Ovary (tissue), 9 donors: ENCODE measurements around the gene TLE4. TPM values are rescaled to one million over a fixed set of nuclear protein-coding genes. Genes with fewer than 3 reads are reported as not detected.

Experiments
- DNase-seq, 5 donors: peaks; one replicate each; pipeline ENCODE4 v3.0.0-alpha.2; 2019 to 2020
- H3K27ac ChIP-seq, 2 donors: fragments of 200-600 bp; one replicate each; pipeline versions ENCODE4 v1.5.1 to v1.8.0; 2019 to 2022
- H3K27me3 ChIP-seq: fragments of 200-600 bp; one replicate; pipeline ENCODE4 v1.8.0; 2022
- H3K36me3 ChIP-seq: fragments of 200-600 bp; sonication (generic); one replicate; pipeline ENCODE4 v1.5.1; 2019
- H3K4me1 ChIP-seq: one replicate; pipeline ENCODE4 v1.8.1; 2013; ENCODE audit warnings: mild to moderate bottlenecking, moderate library complexity; ENCODE audit not compliant: insufficient read depth
- H3K4me3 ChIP-seq: fragments of 200-600 bp; sonication (generic); one replicate; pipeline ENCODE4 v1.5.1; 2017
- H3K9me3 ChIP-seq, 2 donors: fragments of 200-600 bp in 1 of 2; sonication (generic) in 1 of 2; one replicate each; pipeline versions ENCODE4 v1.5.1 to v1.8.1; 2013 to 2019; ENCODE audit warnings: mild to moderate bottlenecking in 1 of 2, moderate library complexity in 1 of 2
- CTCF ChIP-seq, 3 donors: fragments of 450-650 bp in 2 of 3; fragments of 200-600 bp in 1 of 3; IDR thresholded peaks; one replicate each; pipeline versions ENCODE4 v1.5.1 to v1.8.0; 2016 to 2022; ENCODE audit warnings: antibody characterized with exemption in 3 of 3, mild to moderate bottlenecking in 1 of 3
- EP300 ChIP-seq: sonication (generic); formaldehyde crosslinking; IDR thresholded peaks from one replicate; pipeline ENCODE4 v1.6.1; 2017; ENCODE audit warnings: antibody characterized with exemption
- POLR2A ChIP-seq: fragments of 450-650 bp; IDR thresholded peaks from one replicate; pipeline ENCODE4 v1.6.1; 2017; ENCODE audit warnings: antibody characterized with exemption, mild to moderate bottlenecking, moderate library complexity
- WGBS, 3 donors: extraction: QIAGEN DNeasy Blood & Tissue Kit in 1 of 3; methylation state at CpG; one replicate each; pipeline versions ENCODE4 v1.1.5 to v1.1.7; 2013 to 2017; 5-methylcytosine and 5-hydroxymethylcytosine counted together
- intact Hi-C, 4 donors: fragments of 100-400 bp; cut with DNase I; formaldehyde crosslinking; loops; one replicate each; pipeline versions ENCODE4 v1.11.0 to v1.15.1; 2022 to 2023
- polyA plus RNA-seq, 2 donors: library from polyadenylated mRNA; stranded (reverse); fragments of 200-250 nt in 1 of 2; fragments of 350-450 nt in 1 of 2; fragmentation: Illumina TruSeq in 1 of 2; extraction: RNeasy Lipid Tissue Mini Kit (QIAGEN cat#74804) in 1 of 2; gene quantifications; one replicate each; pipeline ENCODE4 v1.2.3, GENCODE V29; 2013 to 2014
- total RNA-seq, 7 donors: library from RNA; depleted of rRNA in 2 of 7; stranded (reverse); fragments of >200 nt in 2 of 7; fragmentation: NEBNext Ultra II Directional in 3 of 7; extraction: Animal tissue kit (Norgen Biotek cat#: 25700) in 3 of 7; gene quantifications; one replicate each; pipeline versions ENCODE4 v1.1.0 to v1.2.4, GENCODE V29; 2016 to 2023
- donor health status: DM: no; HTN: no; CAD: no; lungs with moderate emphysema.
- donor health status: DM: no; HTN: no; CAD: no.
- donor health status: Bipolar disorder and iron deficiency.
- donor health status: DM: yes; HTN: yes; CAD: no.
- donor health status: DM: no; HTN: no; CAD: no.
- donor health status: DM: yes; HTN: yes; CAD: no.

The TLE4 gene
- total and polyA plus RNA-seq, 9 donors: 34.6 to 67.5 (median 54.6) TPM

GRCh38 chr9:79661886-79662536 is 90.2 kb downstream of the TLE4 start:
- DNase-seq: no peak
- no peaks in the 10 kb centered on the region for H3K27me3 ChIP-seq
- peaks cover 12% of the 10 kb centered on the region for H3K4me1 ChIP-seq
- H3K4me3 ChIP-seq: no peak overlapping the region
- H3K27ac ChIP-seq: no peak overlapping the region
- H3K9me3 ChIP-seq: no peaks in the 10 kb centered on the region
- WGBS, 3 donors: 75 to 79% (median 77%) methylated on average over 5 of the region's 5 CpGs
- H3K36me3 ChIP-seq: no peaks in the 10 kb centered on the region
- TF ChIP-seq EP300 (no peak), POLR2A (no peak)
- intact Hi-C loops: no loop called here

- H3K27ac ChIP-seq: no peak overlapping the region
- no peak overlapping the region for H3K4me3 ChIP-seq
- DNase-seq: no peak
- 38 to 51% (median 45%) methylated on average over 6 of the region's 6 CpGs for WGBS, 3 donors
- H3K9me3 ChIP-seq: no peaks in the 10 kb centered on the region
- H3K36me3 ChIP-seq: no peaks in the 10 kb centered on the region
- intact Hi-C loops: no loop called here
- peaks cover 14% of the 10 kb centered on the region for H3K4me1 ChIP-seq
- TF ChIP-seq POLR2A: no peak
- no peak for TF ChIP-seq EP300
- TF ChIP-seq CTCF (IDR thresholded peaks at IDR 0.05): no peak
- H3K27me3 ChIP-seq: no peaks in the 10 kb centered on the region
These were observed 90.8 kb downstream of the TLE4 start for GRCh38 chr9:79662537-79662956.

GRCh38 chr9:79663300-79663699 is 91.5 kb downstream of the TLE4 start:
- no peaks in the 10 kb centered on the region for H3K36me3 ChIP-seq
- H3K9me3 ChIP-seq: no peaks in the 10 kb centered on the region
- peaks cover 20% of the 10 kb centered on the region for H3K4me1 ChIP-seq
- 66 to 82% (median 69%) methylated on average over 6 of the region's 6 CpGs for WGBS, 3 donors
- DNase-seq: no peak
- no peak overlapping the region for H3K27ac ChIP-seq
- no peaks in the 10 kb centered on the region for H3K27me3 ChIP-seq
- no peak overlapping the region for H3K4me3 ChIP-seq
- TF ChIP-seq EP300 (no peak), CTCF (IDR thresholded peaks at IDR 0.05) (no peak), POLR2A (no peak)
- intact Hi-C loops: no loop called here

GRCh38 chr9:79663878-79664277 is 92.1 kb downstream of the TLE4 start:
- WGBS, 3 donors: 85 to 91% (median 87%) methylated on average over 13 of the region's 13 CpGs
- intact Hi-C loops: no loop called here
- Histone ChIP-seq H3K36me3 (no peaks in the 10 kb centered on the region), H3K9me3 (no peaks in the 10 kb centered on the region), H3K27ac (no peak overlapping the region), H3K4me3 (no peak overlapping the region), H3K27me3 (no peaks in the 10 kb centered on the region), H3K4me1 (peaks cover 20% of the 10 kb centered on the region)
- TF ChIP-seq EP300: no peak
- TF ChIP-seq POLR2A: no peak
- no peak for DNase-seq

GRCh38 chr9:79664375-79664831 is 92.6 kb downstream of the TLE4 start:
- Histone ChIP-seq H3K27ac (no peak overlapping the region), H3K4me3 (no peak overlapping the region), H3K9me3 (no peaks in the 10 kb centered on the region), H3K36me3 (no peaks in the 10 kb centered on the region), H3K4me1 (peaks cover 19% of the 10 kb centered on the region), H3K27me3 (no peaks in the 10 kb centered on the region)
- WGBS, 3 donors: 55 to 82% (median 63%) methylated on average over 5 of the region's 5 CpGs
- no peak for DNase-seq
- intact Hi-C loops: no loop called here
- TF ChIP-seq CTCF (IDR thresholded peaks at IDR 0.05) (no peak), EP300 (no peak), POLR2A (no peak)
